ENCODE measurements around the gene METTL8.

Gene METTL8

GRCh38 chr2:171342067-171342413 is 91.8 kb downstream of the METTL8 start:
- no peaks in the 10 kb centered on the region for H3K27me3 ChIP-seq
- no peak for TF ChIP-seq CTCF (IDR thresholded peaks at IDR 0.05)
- H3K4me3 ChIP-seq (ENCODE audit: low read depth in 1 of 2, low read length in 1 of 2), result no peak overlapping the region
- no peaks in the 10 kb centered on the region for H3K36me3 ChIP-seq
- H3K9me3 ChIP-seq, result no peaks in the 10 kb centered on the region
- no peak overlapping the region for H3K27ac ChIP-seq
- H3K4me1 ChIP-seq (ENCODE audit: control insufficient read depth in 1 of 2, insufficient read depth in 1 of 2, low read depth in 1 of 2, low read length in 1 of 2), result no peaks in the 10 kb centered on the region

GRCh38 chr2:171341394-171342066 is 92.3 kb downstream of the METTL8 start:
- no peaks in the 10 kb centered on the region for H3K27me3 ChIP-seq
- H3K27ac ChIP-seq, result no peak overlapping the region
- TF ChIP-seq CTCF (IDR thresholded peaks at IDR 0.05), result no peak
- H3K9me3 ChIP-seq, result no peaks in the 10 kb centered on the region
- H3K36me3 ChIP-seq, result no peaks in the 10 kb centered on the region
- H3K4me1 ChIP-seq (ENCODE audit: control insufficient read depth in 1 of 2, insufficient read depth in 1 of 2, low read depth in 1 of 2, low read length in 1 of 2), result no peaks in the 10 kb centered on the region
- no peak overlapping the region for H3K4me3 ChIP-seq (ENCODE audit: low read depth in 1 of 2, low read length in 1 of 2)

GRCh38 chr2:171334946-171335345 is 98.8 kb downstream of the METTL8 start:
- no peak overlapping the region for H3K4me3 ChIP-seq (ENCODE audit: low read depth in 1 of 2, low read length in 1 of 2)
- H3K27ac ChIP-seq, result no peak overlapping the region
- H3K4me1 ChIP-seq (ENCODE audit: control insufficient read depth in 1 of 2, insufficient read depth in 1 of 2, low read depth in 1 of 2, low read length in 1 of 2), result no peaks in the 10 kb centered on the region
- no peaks in the 10 kb centered on the region for H3K36me3 ChIP-seq
- no peaks in the 10 kb centered on the region for H3K9me3 ChIP-seq
- no peak for TF ChIP-seq CTCF (IDR thresholded peaks at IDR 0.05)
- no peaks in the 10 kb centered on the region for H3K27me3 ChIP-seq

- no peaks in the 10 kb centered on the region for H3K9me3 ChIP-seq
- no peak for TF ChIP-seq CTCF (IDR thresholded peaks at IDR 0.05)
- no peaks in the 10 kb centered on the region for H3K27me3 ChIP-seq
- no peak overlapping the region for H3K27ac ChIP-seq
- no peaks in the 10 kb centered on the region for H3K36me3 ChIP-seq
- no peaks in the 10 kb centered on the region for H3K4me1 ChIP-seq (ENCODE audit: control insufficient read depth in 1 of 2, insufficient read depth in 1 of 2, low read depth in 1 of 2, low read length in 1 of 2)
- no peak overlapping the region for H3K4me3 ChIP-seq (ENCODE audit: low read depth in 1 of 2, low read length in 1 of 2)
Measured at GRCh38 chr2:171334171-171334570, 99.6 kb downstream of the METTL8 start.

GRCh38 chr2:171330155-171330956 is 103.4 kb downstream of the METTL8 start:
- H3K4me3 ChIP-seq (ENCODE audit: low read depth in 1 of 2, low read length in 1 of 2), result no peak overlapping the region
- H3K36me3 ChIP-seq, result no peaks in the 10 kb centered on the region
- H3K4me1 ChIP-seq (ENCODE audit: control insufficient read depth in 1 of 2, insufficient read depth in 1 of 2, low read depth in 1 of 2, low read length in 1 of 2), result no peaks in the 10 kb centered on the region
- H3K27me3 ChIP-seq, result no peaks in the 10 kb centered on the region
- H3K9me3 ChIP-seq, result no peaks in the 10 kb centered on the region
- TF ChIP-seq CTCF (IDR thresholded peaks at IDR 0.05), result no peak
- H3K27ac ChIP-seq, result no peak overlapping the region

All from neutrophil (primary cell).